Measurements from ENCODE around the gene QPCTL.

Gene QPCTL

GRCh38 chr19:45657520-45658167 is 34.8 kb upstream of the QPCTL start:
- no peak overlapping the region for H3K4me2 ChIP-seq (ENCODE audit: low read length)
- no peak overlapping the region for H3K9ac ChIP-seq (ENCODE audit: low read length)
- no peaks in the 10 kb centered on the region for H4K20me1 ChIP-seq (ENCODE audit: insufficient read depth, low read length)
- TF ChIP-seq EZH2 (IDR thresholded peaks at IDR 0.05; ENCODE audit: borderline replicate concordance, low read length), result no peak
- no peak for TF ChIP-seq CTCF (IDR thresholded peaks at IDR 0.05; ENCODE audit: low read length)
- H3F3A ChIP-seq (ENCODE audit: insufficient read depth, low read length), result no peaks in the 10 kb centered on the region
- H3K79me2 ChIP-seq (ENCODE audit: insufficient read depth, low read length), result no peaks in the 10 kb centered on the region
- no peaks in the 10 kb centered on the region for H3K4me1 ChIP-seq (ENCODE audit: insufficient read depth, low read length, severe bottlenecking)
- H3K27ac ChIP-seq (ENCODE audit: low read depth, low read length, poor library complexity, severe bottlenecking), result no peak overlapping the region
- no peak overlapping the region for H3K4me3 ChIP-seq (ENCODE audit: low read depth, low read length, poor library complexity, severe bottlenecking)
- H3K36me3 ChIP-seq (ENCODE audit: insufficient read depth, low read length), result no peaks in the 10 kb centered on the region
- H3K9me3 ChIP-seq (ENCODE audit: low read length), result no peaks in the 10 kb centered on the region
- H2AFZ ChIP-seq (ENCODE audit: low read length), result no peak overlapping the region
- no peaks in the 10 kb centered on the region for H3K9me2 ChIP-seq (ENCODE audit: low read depth, low read length)
- no peaks in the 10 kb centered on the region for H3K27me3 ChIP-seq (ENCODE audit: insufficient read depth, low read length)

GRCh38 chr19:45659096-45659729 is 33.3 kb upstream of the QPCTL start:
- Histone ChIP-seq H3F3A (ENCODE audit: insufficient read depth, low read length) (no peaks in the 10 kb centered on the region), H3K79me2 (ENCODE audit: insufficient read depth, low read length) (no peaks in the 10 kb centered on the region), H2AFZ (ENCODE audit: low read length) (no peak overlapping the region), H3K4me1 (ENCODE audit: insufficient read depth, low read length, severe bottlenecking) (no peaks in the 10 kb centered on the region), H3K27ac (ENCODE audit: low read depth, low read length, poor library complexity, severe bottlenecking) (no peak overlapping the region), H3K36me3 (ENCODE audit: insufficient read depth, low read length) (no peaks in the 10 kb centered on the region), H3K27me3 (ENCODE audit: insufficient read depth, low read length) (no peaks in the 10 kb centered on the region), H3K9me3 (ENCODE audit: low read length) (no peaks in the 10 kb centered on the region), H3K4me2 (ENCODE audit: low read length) (no peak overlapping the region), H3K9ac (ENCODE audit: low read length) (no peak overlapping the region), H3K4me3 (ENCODE audit: low read depth, low read length, poor library complexity, severe bottlenecking) (no peak overlapping the region), H3K9me2 (ENCODE audit: low read depth, low read length) (no peaks in the 10 kb centered on the region), H4K20me1 (ENCODE audit: insufficient read depth, low read length) (no peaks in the 10 kb centered on the region)
- no peak for TF ChIP-seq CTCF (IDR thresholded peaks at IDR 0.05; ENCODE audit: low read length)
- no peak for TF ChIP-seq EZH2 (IDR thresholded peaks at IDR 0.05; ENCODE audit: borderline replicate concordance, low read length)

- no peak overlapping the region for H3K4me3 ChIP-seq (ENCODE audit: low read depth, low read length, poor library complexity, severe bottlenecking)
- H3K27ac ChIP-seq (ENCODE audit: low read depth, low read length, poor library complexity, severe bottlenecking), result no peak overlapping the region
- no peaks in the 10 kb centered on the region for H3F3A ChIP-seq (ENCODE audit: insufficient read depth, low read length)
- no peaks in the 10 kb centered on the region for H3K27me3 ChIP-seq (ENCODE audit: insufficient read depth, low read length)
- no peaks in the 10 kb centered on the region for H3K9me2 ChIP-seq (ENCODE audit: low read depth, low read length)
- H3K4me1 ChIP-seq (ENCODE audit: insufficient read depth, low read length, severe bottlenecking), result no peaks in the 10 kb centered on the region
- no peak overlapping the region for H2AFZ ChIP-seq (ENCODE audit: low read length)
- TF ChIP-seq EZH2 (IDR thresholded peaks at IDR 0.05; ENCODE audit: borderline replicate concordance, low read length) (no peak), CTCF (IDR thresholded peaks at IDR 0.05; ENCODE audit: low read length) (no peak)
- no peak overlapping the region for H3K4me2 ChIP-seq (ENCODE audit: low read length)
- no peaks in the 10 kb centered on the region for H3K36me3 ChIP-seq (ENCODE audit: insufficient read depth, low read length)
- H3K79me2 ChIP-seq (ENCODE audit: insufficient read depth, low read length), result no peaks in the 10 kb centered on the region
- H3K9me3 ChIP-seq (ENCODE audit: low read length), result no peaks in the 10 kb centered on the region
- no peaks in the 10 kb centered on the region for H4K20me1 ChIP-seq (ENCODE audit: insufficient read depth, low read length)
- no peak overlapping the region for H3K9ac ChIP-seq (ENCODE audit: low read length)
Measured at GRCh38 chr19:45660636-45661035, 31.8 kb upstream of the QPCTL start.
